Upper lobe of right lung (tissue), 1 donor: ENCODE measurements around the gene PRDM15. TPM values are rescaled to one million over a fixed set of nuclear protein-coding genes. Genes with fewer than 3 reads are reported as not detected.

ENCODE experiments used
- ATAC-seq: fragments of 200-7000 bp; cut with Tn5 transposase; one replicate; pipeline ENCODE4 v1.9.1; 2020; ENCODE audit warnings: mild to moderate bottlenecking, moderate library complexity
- DNase-seq: peaks from one replicate; pipeline ENCODE4 v3.0.0-alpha.2; 2020
- H3K27ac ChIP-seq: fragments of 200-600 bp; one replicate; pipeline ENCODE4 v1.8.0; 2022
- H3K27me3 ChIP-seq: fragments of 200-600 bp; one replicate; pipeline ENCODE4 v1.8.0; 2022; ENCODE audit warnings: mild to moderate bottlenecking
- H3K36me3 ChIP-seq: fragments of 200-600 bp; one replicate; pipeline ENCODE4 v1.8.0; 2022
- H3K4me1 ChIP-seq: fragments of 200-600 bp; one replicate; pipeline ENCODE4 v1.8.0; 2022
- H3K4me3 ChIP-seq: fragments of 200-600 bp; one replicate; pipeline ENCODE4 v1.8.0; 2022; ENCODE audit warnings: mild to moderate bottlenecking
- H3K9me3 ChIP-seq: fragments of 200-600 bp; one replicate; pipeline ENCODE4 v1.8.0; 2022
- CTCF ChIP-seq: fragments of 200-600 bp; IDR thresholded peaks from one replicate; pipeline ENCODE4 v1.8.0; 2022; ENCODE audit warnings: antibody characterized with exemption
- intact Hi-C: fragments of 100-400 bp; cut with DNase I; formaldehyde crosslinking; loops from one replicate; pipeline ENCODE4 v1.11.0; 2022
- total RNA-seq: library from RNA; stranded (reverse); fragmentation: NEBNext Ultra II Directional; extraction: Animal tissue kit (Norgen Biotek cat#: 25700); gene quantifications from one replicate; pipeline ENCODE4 v1.2.1, GENCODE V29; 2021
- donor health status: DM: no; HTN: yes; CAD: no; lungs with severe emphysema.

The PRDM15 gene
- total RNA-seq, 1 donor from 2014 or later = 7.4 TPM

- Histone ChIP-seq H3K4me1 (no peaks in the 10 kb centered on the region), H3K36me3 (peaks cover 60% of the 10 kb centered on the region), H3K27me3 (no peaks in the 10 kb centered on the region), H3K27ac (no peak overlapping the region), H3K4me3 (no peak overlapping the region), H3K9me3 (no peaks in the 10 kb centered on the region)
- no peak for DNase-seq
- no peak for TF ChIP-seq CTCF
- intact Hi-C loops = no loop called here
- ATAC-seq = no peak
These were observed 28.5 kb upstream of the PRDM15 start for GRCh38 chr21:41907496-41908258.

- H3K4me3 ChIP-seq = no peak overlapping the region
- H3K9me3 ChIP-seq = no peaks in the 10 kb centered on the region
- intact Hi-C loops = no loop called here
- no peaks in the 10 kb centered on the region for H3K27me3 ChIP-seq
- peaks cover 51% of the 10 kb centered on the region for H3K36me3 ChIP-seq
- DNase-seq (no peak), ATAC-seq (no peak)
- no peak overlapping the region for H3K27ac ChIP-seq
- no peaks in the 10 kb centered on the region for H3K4me1 ChIP-seq
- no peak for TF ChIP-seq CTCF
These were observed 27.6 kb upstream of the PRDM15 start for GRCh38 chr21:41906770-41907169.

- no peak for DNase-seq
- H3K4me3 ChIP-seq = no peak overlapping the region
- H3K27ac ChIP-seq = no peak overlapping the region
- H3K4me1 ChIP-seq = no peaks in the 10 kb centered on the region
- peak; percentile 24 for ATAC-seq
- intact Hi-C loops = no loop called here
- H3K36me3 ChIP-seq = peaks cover 26% of the 10 kb centered on the region
- H3K9me3 ChIP-seq = no peaks in the 10 kb centered on the region
- TF ChIP-seq CTCF = no peak
- H3K27me3 ChIP-seq = no peaks in the 10 kb centered on the region
These were observed 24.6 kb upstream of the PRDM15 start for GRCh38 chr21:41903559-41904351.

GRCh38 chr21:41902946-41903345 lies 23.8 kb upstream of the PRDM15 start:
- no peak for ATAC-seq
- TF ChIP-seq CTCF = no peak
- Histone ChIP-seq H3K9me3 (no peaks in the 10 kb centered on the region), H3K4me1 (no peaks in the 10 kb centered on the region), H3K4me3 (no peak overlapping the region), H3K27me3 (no peaks in the 10 kb centered on the region), H3K36me3 (peaks cover 20% of the 10 kb centered on the region), H3K27ac (no peak overlapping the region)
- intact Hi-C loops = no loop called here
- DNase-seq = no peak

GRCh38 chr21:41901782-41902181 lies 22.6 kb upstream of the PRDM15 start:
- TF ChIP-seq CTCF = no peak
- H3K9me3 ChIP-seq = no peaks in the 10 kb centered on the region
- no peaks in the 10 kb centered on the region for H3K27me3 ChIP-seq
- H3K4me3 ChIP-seq = no peak overlapping the region
- H3K36me3 ChIP-seq = peaks cover 9% of the 10 kb centered on the region
- no peaks in the 10 kb centered on the region for H3K4me1 ChIP-seq
- no peak for ATAC-seq
- DNase-seq = no peak
- intact Hi-C loops = no loop called here
- H3K27ac ChIP-seq = no peak overlapping the region
